Pons (tissue), 1 donor: ENCODE measurements around the gene EFHD2.

ENCODE experiments used
- DNase-seq: peaks from one replicate; pipeline ENCODE4 v3.0.0-alpha.2; 2016; ENCODE audit warnings: low spot score

EFHD2 gene

GRCh38 chr1:15476927-15477326 is 67.2 kb downstream of the EFHD2 start:
- DNase-seq: no peak

GRCh38 chr1:15477646-15478212 is 68.0 kb downstream of the EFHD2 start:
- DNase-seq: no peak
